AG10803 (cell line): Measurements from ENCODE around the gene MYL11.
A peak's percentile ranks its signal among the peaks of the same experiment; 100 is the strongest.

Experiments used
- DNase-seq: peaks from one replicate; pipeline ENCODE4 v3.0.0; 2010; ENCODE audit warnings: low read depth
- H3K4me3 ChIP-seq: 2 replicates; pipeline ENCODE4 v1.5.1; 2011; ENCODE audit warnings: mild to moderate bottlenecking, low read length, control low read depth
- TF ChIP-seq, protein P1 (sequence below): conservative IDR thresholded peaks from 2 replicates; pipeline ENCODE4 v1.5.1; 2011; ENCODE audit warnings: mild to moderate bottlenecking, low read length, control low read depth, inconsistent platforms

The MYL11 gene

GRCh38 chr16:30401768-30402425, 27.3 kb downstream of the MYL11 start:
- TF ChIP-seq, protein P1, sequence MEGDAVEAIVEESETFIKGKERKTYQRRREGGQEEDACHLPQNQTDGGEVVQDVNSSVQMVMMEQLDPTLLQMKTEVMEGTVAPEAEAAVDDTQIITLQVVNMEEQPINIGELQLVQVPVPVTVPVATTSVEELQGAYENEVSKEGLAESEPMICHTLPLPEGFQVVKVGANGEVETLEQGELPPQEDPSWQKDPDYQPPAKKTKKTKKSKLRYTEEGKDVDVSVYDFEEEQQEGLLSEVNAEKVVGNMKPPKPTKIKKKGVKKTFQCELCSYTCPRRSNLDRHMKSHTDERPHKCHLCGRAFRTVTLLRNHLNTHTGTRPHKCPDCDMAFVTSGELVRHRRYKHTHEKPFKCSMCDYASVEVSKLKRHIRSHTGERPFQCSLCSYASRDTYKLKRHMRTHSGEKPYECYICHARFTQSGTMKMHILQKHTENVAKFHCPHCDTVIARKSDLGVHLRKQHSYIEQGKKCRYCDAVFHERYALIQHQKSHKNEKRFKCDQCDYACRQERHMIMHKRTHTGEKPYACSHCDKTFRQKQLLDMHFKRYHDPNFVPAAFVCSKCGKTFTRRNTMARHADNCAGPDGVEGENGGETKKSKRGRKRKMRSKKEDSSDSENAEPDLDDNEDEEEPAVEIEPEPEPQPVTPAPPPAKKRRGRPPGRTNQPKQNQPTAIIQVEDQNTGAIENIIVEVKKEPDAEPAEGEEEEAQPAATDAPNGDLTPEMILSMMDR = no peak
- no peak overlapping the region for H3K4me3 ChIP-seq
- DNase-seq = no peak

- H3K4me3 ChIP-seq = peak overlapping the region; percentile 76
- no peak for DNase-seq
- TF ChIP-seq, protein P1 = no peak
These were observed 32.1 kb downstream of the MYL11 start for GRCh38 chr16:30406795-30407101.

GRCh38 chr16:30407102-30407803, 32.7 kb downstream of the MYL11 start, which contains the start of gene ZNF771:
ZNF771 (plus strand) TSS chr16:30407606; CDS start chr16:30408054, 448 bp downstream.
- peak within 1 kb of the TSS; percentile 76 for H3K4me3 ChIP-seq
- TF ChIP-seq, protein P1 = no peak
- DNase-seq = peak; percentile 84

DNA sequence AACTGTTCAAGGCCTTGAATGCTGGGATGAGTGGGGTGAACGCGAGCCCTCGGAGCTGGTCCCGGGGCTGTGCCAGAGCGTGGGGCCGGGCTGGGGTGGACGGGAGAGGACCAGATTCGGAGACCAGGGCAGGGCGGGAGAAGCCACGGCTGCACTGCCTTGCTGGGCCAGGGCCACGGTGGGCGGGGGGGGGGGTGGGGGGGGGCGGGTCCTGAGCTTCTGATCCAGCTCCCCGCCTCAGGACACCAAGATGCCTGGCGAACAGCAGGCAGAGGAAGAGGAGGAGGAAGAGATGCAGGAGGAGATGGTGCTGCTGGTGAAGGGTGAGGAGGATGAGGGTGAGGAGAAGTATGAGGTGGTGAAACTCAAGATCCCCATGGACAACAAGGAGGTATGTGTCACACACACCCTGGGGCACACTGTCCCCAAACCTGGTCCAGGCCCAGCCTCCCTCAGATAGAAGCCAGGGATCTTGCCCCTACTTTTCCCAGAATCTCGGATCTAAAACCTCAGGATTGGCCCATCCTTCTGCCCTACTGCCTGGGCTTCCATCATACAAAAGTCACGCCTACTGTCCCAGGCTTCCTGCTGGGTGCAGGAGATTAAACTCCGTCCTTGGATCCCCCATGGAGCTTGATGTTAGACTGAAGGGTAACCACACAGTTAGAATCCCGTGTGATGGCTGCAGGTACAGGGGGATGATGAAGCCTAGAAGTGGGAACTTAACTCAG, 33.4 kb downstream of the MYL11 start:
- H3K4me3 ChIP-seq = peak overlapping the region; percentile 76
- no peak for DNase-seq
- TF ChIP-seq, protein P1 = no peak

- TF ChIP-seq, protein P1 = peak; percentile 93
- H3K4me3 ChIP-seq = no peak overlapping the region
- DNase-seq = peak; percentile 77
These were observed 34.8 kb downstream of the MYL11 start for GRCh38 chr16:30409125-30410060.

DNA sequence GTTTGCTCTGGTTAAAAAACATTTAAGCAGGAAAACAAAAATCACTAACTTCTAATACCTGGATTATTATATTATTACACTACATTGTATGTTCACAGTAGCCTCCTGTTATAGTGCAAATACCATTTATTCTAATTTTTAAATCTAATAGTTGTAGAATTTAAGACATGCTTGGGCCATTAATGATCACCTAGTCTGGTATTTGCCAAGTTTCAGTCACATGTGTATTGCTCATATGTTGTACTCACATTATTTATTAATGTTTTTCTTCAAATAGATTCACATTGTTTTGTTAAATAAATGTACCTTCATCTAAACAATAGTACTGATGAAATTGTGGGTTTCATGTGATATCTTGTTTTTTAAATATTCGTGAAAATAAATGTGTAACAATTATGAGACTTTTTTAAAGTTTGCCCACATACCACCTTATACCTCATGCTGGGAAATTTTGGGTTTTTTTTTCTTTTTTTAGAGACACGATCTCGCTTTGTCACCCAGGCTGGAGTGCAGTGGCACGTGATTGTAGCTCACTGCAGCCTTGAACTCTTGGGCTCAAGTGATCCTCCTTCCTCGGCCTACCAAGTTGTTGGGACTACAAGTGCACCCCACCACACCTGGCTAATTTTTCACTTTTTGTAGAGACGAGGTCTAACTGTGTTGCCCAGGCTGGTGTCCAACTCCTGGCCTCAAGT, 38.7 kb downstream of the MYL11 start:
- TF ChIP-seq, protein P1 = no peak
- no peak overlapping the region for H3K4me3 ChIP-seq
- DNase-seq = no peak
